ENCODE results near the gene AMIGO2. TPM values are rescaled to one million over a fixed set of nuclear protein-coding genes. Genes with fewer than 3 reads are reported as not detected.
A peak's percentile ranks its signal among the peaks of the same experiment; 100 is the strongest.

The AMIGO2 gene
- total and polyA plus RNA-seq, 2 donors, result 2.0 to 19.7 TPM

- H3K36me3 ChIP-seq (ENCODE audit: control insufficient read depth in 2 of 2, insufficient read depth in 2 of 2, low read length in 1 of 2), result no peaks in the 10 kb centered on the region
- H3K27me3 ChIP-seq (ENCODE audit: control insufficient read depth in 2 of 2, insufficient read depth in 1 of 2, low read length in 1 of 2), result no peaks in the 10 kb centered on the region
- WGBS, result 76% methylated on average over 7 of the region's 7 CpGs
- H3K4me1 ChIP-seq (ENCODE audit: control insufficient read depth in 2 of 2, insufficient read depth in 2 of 2, low read length in 2 of 2), result peaks cover 0 to 3% of the 10 kb centered on the region in 2 donors
- H3K9me3 ChIP-seq (ENCODE audit: control insufficient read depth in 2 of 2, insufficient read depth in 1 of 2, low read length in 1 of 2), result no peaks in the 10 kb centered on the region
- H3K4me3 ChIP-seq (ENCODE audit: low read length in 2 of 2), result no peak overlapping the region
- DNase-seq (ENCODE audit: low read depth in 6 of 9, low spot score in 9 of 9), result no peak
- no peak overlapping the region for H3K27ac ChIP-seq (ENCODE audit: low read depth in 1 of 2, low read length in 1 of 2)
Observed at GRCh38 chr12:47088021-47088944, 8.5 kb upstream of the AMIGO2 start.

DNA sequence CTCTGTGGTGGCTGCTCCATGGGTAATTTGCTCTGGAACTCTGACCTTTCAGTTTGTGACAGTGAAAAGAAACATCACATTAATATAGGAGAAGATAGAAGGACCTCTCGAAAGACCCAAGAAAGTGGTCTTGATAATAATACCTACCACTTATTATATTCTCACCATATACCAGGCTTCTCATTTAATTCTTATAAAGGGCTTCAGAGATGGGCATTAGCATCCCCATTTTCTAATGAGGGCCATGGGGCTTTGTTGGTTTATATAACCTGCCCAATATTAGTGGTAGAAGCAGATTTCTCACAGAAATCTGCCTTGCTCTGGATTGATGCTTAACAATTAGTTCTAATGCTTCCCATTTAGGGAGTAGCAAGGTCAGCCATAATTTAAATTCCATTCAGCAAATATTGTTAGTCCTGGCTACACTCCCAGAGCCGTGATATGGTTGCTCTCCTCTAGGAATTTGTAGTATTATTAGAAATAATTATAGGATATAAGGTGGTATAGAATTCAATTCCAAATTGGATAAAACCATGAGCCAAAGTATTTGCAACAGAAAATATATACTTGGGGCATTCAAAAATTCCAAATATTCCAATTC is 7.4 kb upstream of the AMIGO2 start:
- H3K36me3 ChIP-seq (ENCODE audit: control insufficient read depth in 2 of 2, insufficient read depth in 2 of 2, low read length in 1 of 2), result no peaks in the 10 kb centered on the region
- H3K27ac ChIP-seq (ENCODE audit: low read depth in 1 of 2, low read length in 1 of 2), result no peak overlapping the region
- peaks cover 0 to 3% of the 10 kb centered on the region in 2 donors for H3K4me1 ChIP-seq (ENCODE audit: control insufficient read depth in 2 of 2, insufficient read depth in 2 of 2, low read length in 2 of 2)
- DNase-seq (ENCODE audit: low read depth in 6 of 9, low spot score in 9 of 9), result no peak
- 94% methylated on average over 2 of the region's 2 CpGs for WGBS
- H3K27me3 ChIP-seq (ENCODE audit: control insufficient read depth in 2 of 2, insufficient read depth in 1 of 2, low read length in 1 of 2), result no peaks in the 10 kb centered on the region
- H3K9me3 ChIP-seq (ENCODE audit: control insufficient read depth in 2 of 2, insufficient read depth in 1 of 2, low read length in 1 of 2), result no peaks in the 10 kb centered on the region
- H3K4me3 ChIP-seq (ENCODE audit: low read length in 2 of 2), result no peak overlapping the region

- Histone ChIP-seq H3K27me3 (ENCODE audit: control insufficient read depth in 2 of 2, insufficient read depth in 1 of 2, low read length in 1 of 2) (peaks cover 3 to 4% of the 10 kb centered on the region in 2 donors), H3K27ac (ENCODE audit: low read depth in 1 of 2, low read length in 1 of 2) (no peak overlapping the region), H3K9me3 (ENCODE audit: control insufficient read depth in 2 of 2, insufficient read depth in 1 of 2, low read length in 1 of 2) (no peaks in the 10 kb centered on the region), H3K36me3 (ENCODE audit: control insufficient read depth in 2 of 2, insufficient read depth in 2 of 2, low read length in 1 of 2) (no peaks in the 10 kb centered on the region), H3K4me3 (ENCODE audit: low read length in 2 of 2) (no peak overlapping the region), H3K4me1 (ENCODE audit: control insufficient read depth in 2 of 2, insufficient read depth in 2 of 2, low read length in 2 of 2) (peaks cover 0 to 4% of the 10 kb centered on the region in 2 donors)
- peak in 2 of 9 donors; percentile 12 to 45 for DNase-seq (ENCODE audit: low read depth in 6 of 9, low spot score in 9 of 9)
- 42% methylated on average over 6 of the region's 6 CpGs for WGBS
Observed at GRCh38 chr12:47085815-47086252, 6.1 kb upstream of the AMIGO2 start.

- Histone ChIP-seq H3K9me3 (ENCODE audit: control insufficient read depth in 2 of 2, insufficient read depth in 1 of 2, low read length in 1 of 2) (no peaks in the 10 kb centered on the region), H3K4me3 (ENCODE audit: low read length in 2 of 2) (no peak overlapping the region), H3K27me3 (ENCODE audit: control insufficient read depth in 2 of 2, insufficient read depth in 1 of 2, low read length in 1 of 2) (peaks cover 4 to 18% of the 10 kb centered on the region in 2 donors), H3K27ac (ENCODE audit: low read depth in 1 of 2, low read length in 1 of 2) (no peak overlapping the region), H3K36me3 (ENCODE audit: control insufficient read depth in 2 of 2, insufficient read depth in 2 of 2, low read length in 1 of 2) (no peaks in the 10 kb centered on the region), H3K4me1 (ENCODE audit: control insufficient read depth in 2 of 2, insufficient read depth in 2 of 2, low read length in 2 of 2) (peaks cover under 1 to 15% of the 10 kb centered on the region in 2 donors)
- WGBS, result 94% methylated on average over 1 of the region's 1 CpG
- no peak for DNase-seq (ENCODE audit: low read depth in 6 of 9, low spot score in 9 of 9)
Observed at GRCh38 chr12:47084172-47084571, 4.4 kb upstream of the AMIGO2 start.

- DNase-seq (ENCODE audit: low read depth in 6 of 9, low spot score in 9 of 9), result no peak
- H3K9me3 ChIP-seq (ENCODE audit: control insufficient read depth in 2 of 2, insufficient read depth in 1 of 2, low read length in 1 of 2), result no peaks in the 10 kb centered on the region
- 98% methylated on average over 7 of the region's 7 CpGs for WGBS
- H3K36me3 ChIP-seq (ENCODE audit: control insufficient read depth in 2 of 2, insufficient read depth in 2 of 2, low read length in 1 of 2), result no peaks in the 10 kb centered on the region
- no peak overlapping the region for H3K4me3 ChIP-seq (ENCODE audit: low read length in 2 of 2)
- no peak overlapping the region for H3K27ac ChIP-seq (ENCODE audit: low read depth in 1 of 2, low read length in 1 of 2)
- peaks cover 4 to 29% of the 10 kb centered on the region in 2 donors for H3K27me3 ChIP-seq (ENCODE audit: control insufficient read depth in 2 of 2, insufficient read depth in 1 of 2, low read length in 1 of 2)
- H3K4me1 ChIP-seq (ENCODE audit: control insufficient read depth in 2 of 2, insufficient read depth in 2 of 2, low read length in 2 of 2), result peaks cover 2 to 17% of the 10 kb centered on the region in 2 donors
Observed at GRCh38 chr12:47082796-47083621, 3.2 kb upstream of the AMIGO2 start.

GRCh38 chr12:47082283-47082682 is 2.5 kb upstream of the AMIGO2 start:
- Histone ChIP-seq H3K4me3 (ENCODE audit: low read length in 2 of 2) (no peak overlapping the region), H3K36me3 (ENCODE audit: control insufficient read depth in 2 of 2, insufficient read depth in 2 of 2, low read length in 1 of 2) (no peaks in the 10 kb centered on the region), H3K4me1 (ENCODE audit: control insufficient read depth in 2 of 2, insufficient read depth in 2 of 2, low read length in 2 of 2) (peaks cover 2 to 17% of the 10 kb centered on the region in 2 donors), H3K27me3 (ENCODE audit: control insufficient read depth in 2 of 2, insufficient read depth in 1 of 2, low read length in 1 of 2) (peaks cover 4 to 34% of the 10 kb centered on the region in 2 donors), H3K9me3 (ENCODE audit: control insufficient read depth in 2 of 2, insufficient read depth in 1 of 2, low read length in 1 of 2) (no peaks in the 10 kb centered on the region), H3K27ac (ENCODE audit: low read depth in 1 of 2, low read length in 1 of 2) (no peak overlapping the region)
- no peak for DNase-seq (ENCODE audit: low read depth in 6 of 9, low spot score in 9 of 9)
- 95% methylated on average over 3 of the region's 3 CpGs for WGBS

DNA sequence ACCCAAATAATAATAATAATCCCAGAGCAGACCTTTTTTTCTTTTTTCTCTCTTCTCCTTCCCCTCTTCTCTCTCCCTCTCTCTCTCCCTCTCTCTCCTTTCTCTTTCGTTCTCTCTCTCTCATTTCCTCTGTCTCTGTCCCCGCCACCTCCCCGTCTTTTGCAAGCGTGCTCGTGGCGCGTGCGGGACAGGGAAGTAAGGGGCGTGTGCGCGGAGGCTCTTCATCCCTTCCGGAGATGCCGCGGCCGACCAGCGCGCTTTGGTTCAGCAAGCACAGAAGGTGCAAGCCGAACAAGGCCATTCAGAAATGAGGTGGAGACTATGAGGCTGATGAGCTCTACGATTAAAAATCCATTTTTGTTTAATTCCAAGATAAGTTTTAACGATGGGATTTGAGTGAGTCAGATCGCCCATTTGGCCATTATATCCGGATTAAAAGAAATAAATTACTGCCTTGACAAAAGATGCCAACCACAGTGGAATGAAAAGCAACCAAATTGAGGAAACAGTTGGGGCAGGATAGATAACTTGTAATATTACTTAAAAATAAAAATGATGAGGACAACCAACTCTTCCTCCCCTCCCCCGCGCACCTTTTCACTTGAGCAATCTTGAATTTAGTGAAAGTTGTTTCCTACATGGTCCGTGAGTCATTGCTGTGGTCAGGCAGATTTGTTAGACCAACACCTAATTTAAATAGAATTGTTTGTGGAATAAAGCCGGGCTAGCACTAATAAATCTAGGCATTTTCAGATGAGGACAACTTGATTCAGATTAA is 1.2 kb upstream of the AMIGO2 start:
- Histone ChIP-seq H3K27me3 (ENCODE audit: control insufficient read depth in 2 of 2, insufficient read depth in 1 of 2, low read length in 1 of 2) (peaks cover 4 to 34% of the 10 kb centered on the region in 2 donors), H3K4me3 (ENCODE audit: low read length in 2 of 2) (peak overlapping the region; percentile 57 to 60), H3K9me3 (ENCODE audit: control insufficient read depth in 2 of 2, insufficient read depth in 1 of 2, low read length in 1 of 2) (no peaks in the 10 kb centered on the region), H3K4me1 (ENCODE audit: control insufficient read depth in 2 of 2, insufficient read depth in 2 of 2, low read length in 2 of 2) (peaks cover 2 to 17% of the 10 kb centered on the region in 2 donors), H3K36me3 (ENCODE audit: control insufficient read depth in 2 of 2, insufficient read depth in 2 of 2, low read length in 1 of 2) (no peaks in the 10 kb centered on the region), H3K27ac (ENCODE audit: low read depth in 1 of 2, low read length in 1 of 2) (no peak overlapping the region)
- WGBS, result 14% methylated on average over 26 of the region's 26 CpGs
- DNase-seq (ENCODE audit: low read depth in 6 of 9, low spot score in 9 of 9), result peak in 1 of 9 donors; percentile 29

- Histone ChIP-seq H3K36me3 (ENCODE audit: control insufficient read depth in 2 of 2, insufficient read depth in 2 of 2, low read length in 1 of 2) (no peaks in the 10 kb centered on the region), H3K4me3 (ENCODE audit: low read length in 2 of 2) (peak overlapping the region; percentile 57 to 60), H3K9me3 (ENCODE audit: control insufficient read depth in 2 of 2, insufficient read depth in 1 of 2, low read length in 1 of 2) (no peaks in the 10 kb centered on the region), H3K4me1 (ENCODE audit: control insufficient read depth in 2 of 2, insufficient read depth in 2 of 2, low read length in 2 of 2) (peaks cover 2 to 17% of the 10 kb centered on the region in 2 donors), H3K27ac (ENCODE audit: low read depth in 1 of 2, low read length in 1 of 2) (peak overlapping the region in 1 of 2 donors; percentile 19), H3K27me3 (ENCODE audit: control insufficient read depth in 2 of 2, insufficient read depth in 1 of 2, low read length in 1 of 2) (peaks cover 4 to 34% of the 10 kb centered on the region in 2 donors)
- WGBS, result under 1% methylated on average over 49 of the region's 49 CpGs
- DNase-seq (ENCODE audit: low read depth in 6 of 9, low spot score in 9 of 9), result peak in 2 of 9 donors; percentile 10 to 31
Observed at GRCh38 chr12:47079981-47080724, 394 bp upstream of the AMIGO2 start.
